CD4-positive, CD25-positive, alpha-beta regulatory T cell (primary cell): Measurements from ENCODE around the gene ASB17. TPM values are rescaled to one million over a fixed set of nuclear protein-coding genes. Genes with fewer than 3 reads are reported as not detected.

Source experiments
- ATAC-seq, 2 donors: fragments of 150-1000 bp; cut with Tn5 transposase; one replicate each; pipeline ENCODE4 v1.10.0; 2021; ENCODE audit warnings: low read depth in 2 of 2, moderate number of reproducible peaks in 2 of 2, moderate library complexity in 1 of 2
- DNase-seq, 3 donors: peaks; one replicate each; pipeline versions ENCODE4 v3.0.0 to v3.0.0-alpha.2; 2012 to 2022; ENCODE audit warnings: mixed read lengths in 1 of 3
- H3K27ac ChIP-seq: one replicate; pipeline ENCODE4 v1.7.0; 2013; ENCODE audit warnings: mild to moderate bottlenecking, low read length; ENCODE audit not compliant: insufficient read depth, poor library complexity, severe bottlenecking
- H3K27me3 ChIP-seq: one replicate; pipeline ENCODE4 v1.7.0; 2013; ENCODE audit warnings: low read length; ENCODE audit not compliant: control insufficient read depth, insufficient read depth
- H3K36me3 ChIP-seq: one replicate; pipeline ENCODE4 v1.7.0; 2013; ENCODE audit warnings: mild to moderate bottlenecking, low read length, moderate library complexity; ENCODE audit not compliant: control insufficient read depth, insufficient read depth
- H3K4me1 ChIP-seq: 2 replicates; pipeline ENCODE4 v1.7.0; 2013; ENCODE audit warnings: mild to moderate bottlenecking, low read length; ENCODE audit not compliant: insufficient read depth, control insufficient read depth, poor library complexity, severe bottlenecking
- H3K4me3 ChIP-seq: one replicate; pipeline ENCODE4 v1.7.0; 2013; ENCODE audit warnings: low read depth, mild to moderate bottlenecking, low read length, moderate library complexity
- H3K9me3 ChIP-seq, 2 experiments: 1 replicate in 1 of 2; 2 replicates in 1 of 2; pipeline ENCODE4 v1.7.0; 2013; ENCODE audit warnings: low read length in 2 of 2, mild to moderate bottlenecking in 1 of 2, moderate library complexity in 1 of 2; ENCODE audit not compliant: control insufficient read depth in 2 of 2
- H3K27ac Mint-ChIP-seq, 3 donors: one replicate each; pipeline ENCODE4 v1.8.0; 2020 to 2022; ENCODE audit warnings: mild to moderate bottlenecking in 3 of 3, mixed read lengths in 3 of 3, moderate library complexity in 2 of 3
- H3K27me3 Mint-ChIP-seq: one replicate; pipeline ENCODE4 v1.8.0; 2022; ENCODE audit warnings: mild to moderate bottlenecking, mixed read lengths
- H3K36me3 Mint-ChIP-seq: one replicate; pipeline ENCODE4 v1.8.0; 2020; ENCODE audit warnings: mixed read lengths
- H3K4me1 Mint-ChIP-seq, 4 donors: one replicate each; pipeline ENCODE4 v1.8.0; 2020 to 2022; ENCODE audit warnings: mixed read lengths in 4 of 4, mild to moderate bottlenecking in 1 of 4
- H3K4me3 Mint-ChIP-seq, 4 donors: one replicate each; pipeline ENCODE4 v1.8.0; 2020 to 2022; ENCODE audit warnings: mild to moderate bottlenecking in 4 of 4, mixed read lengths in 4 of 4, moderate library complexity in 3 of 4
- H3K9me3 Mint-ChIP-seq, 7 donors: one replicate each; pipeline ENCODE4 v1.8.0; 2020 to 2022; ENCODE audit warnings: mixed read lengths in 7 of 7, mild to moderate bottlenecking in 3 of 7, moderate library complexity in 2 of 7
- polyA plus RNA-seq, 4 donors: library from polyadenylated mRNA; unstranded; fragments of 300-500 nt; fragmentation: Illumina TruSeq; gene quantifications; one replicate each; pipeline ENCODE4 v1.2.3, GENCODE V29; 2021
- total RNA-seq: library from RNA; stranded (reverse); gene quantifications from one replicate; pipeline ENCODE4 v1.2.3, GENCODE V29; 2022

ASB17 gene
- total and polyA plus RNA-seq, 5 donors from 2014 or later, result not detected

GRCh38 chr1:75908717-75909152, 23.5 kb downstream of the ASB17 start:
- Mint-ChIP-seq H3K4me1 (no peaks in the 10 kb centered on the region), H3K4me3 (no peak overlapping the region), H3K27ac (no peak overlapping the region), H3K27me3 (peaks cover 13% of the 10 kb centered on the region), H3K9me3 (peaks cover 0 to 20% (median 5%) of the 10 kb centered on the region in 7 donors), H3K36me3 (no peaks in the 10 kb centered on the region)
- Histone ChIP-seq H3K36me3 (no peaks in the 10 kb centered on the region), H3K4me1 (no peaks in the 10 kb centered on the region), H3K27me3 (peaks cover 2% of the 10 kb centered on the region), H3K4me3 (no peak overlapping the region), H3K9me3 (peaks cover 4% of the 10 kb centered on the region in 2 experiments), H3K27ac (no peak overlapping the region)
- ATAC-seq (no peak), DNase-seq (no peak)

- DNase-seq, result no peak
Observed at GRCh38 chr1:75901371-75901770, 30.8 kb downstream of the ASB17 start.

GRCh38 chr1:75884437-75884836, 47.8 kb downstream of the ASB17 start:
- Histone ChIP-seq H3K27ac (no peak overlapping the region), H3K4me3 (no peak overlapping the region), H3K36me3 (no peaks in the 10 kb centered on the region), H3K9me3 (no peaks in the 10 kb centered on the region), H3K4me1 (no peaks in the 10 kb centered on the region), H3K27me3 (no peaks in the 10 kb centered on the region)
- Mint-ChIP-seq H3K27ac (no peak overlapping the region), H3K9me3 (no peaks in the 10 kb centered on the region), H3K4me1 (no peaks in the 10 kb centered on the region), H3K36me3 (no peaks in the 10 kb centered on the region), H3K4me3 (no peak overlapping the region), H3K27me3 (no peaks in the 10 kb centered on the region)
- ATAC-seq (no peak), DNase-seq (no peak)

More at GRCh38 chr1:75901371-75901770, 30.8 kb downstream of the ASB17 start:
- Mint-ChIP-seq H3K36me3 (no peaks in the 10 kb centered on the region), H3K27me3 (no peaks in the 10 kb centered on the region), H3K4me1 (no peaks in the 10 kb centered on the region), H3K4me3 (no peak overlapping the region), H3K27ac (no peak overlapping the region), H3K9me3 (peaks cover 0 to 3% (median 0%) of the 10 kb centered on the region in 7 donors)
- Histone ChIP-seq H3K4me1 (no peaks in the 10 kb centered on the region), H3K4me3 (no peak overlapping the region), H3K27me3 (no peaks in the 10 kb centered on the region), H3K36me3 (no peaks in the 10 kb centered on the region), H3K9me3 (no peaks in the 10 kb centered on the region), H3K27ac (no peak overlapping the region)
- no peak for ATAC-seq

GRCh38 chr1:75879985-75880384, 52.2 kb downstream of the ASB17 start:
- DNase-seq (no peak), ATAC-seq (no peak)
- H3K9me3 ChIP-seq, result no peaks in the 10 kb centered on the region
- H3K27ac ChIP-seq, result no peak overlapping the region
- H3K9me3 Mint-ChIP-seq, result no peaks in the 10 kb centered on the region
- no peaks in the 10 kb centered on the region for H3K27me3 Mint-ChIP-seq
- no peak overlapping the region for H3K4me3 ChIP-seq
- no peaks in the 10 kb centered on the region for H3K4me1 Mint-ChIP-seq
- no peaks in the 10 kb centered on the region for H3K27me3 ChIP-seq
- H3K36me3 Mint-ChIP-seq, result no peaks in the 10 kb centered on the region
- H3K4me1 ChIP-seq, result no peaks in the 10 kb centered on the region
- no peak overlapping the region for H3K4me3 Mint-ChIP-seq
- H3K27ac Mint-ChIP-seq, result no peak overlapping the region
- H3K36me3 ChIP-seq, result no peaks in the 10 kb centered on the region

- no peaks in the 10 kb centered on the region for H3K27me3 ChIP-seq
- Mint-ChIP-seq H3K27ac (no peak overlapping the region), H3K9me3 (peaks cover 0 to 2% (median 0%) of the 10 kb centered on the region in 7 donors), H3K27me3 (no peaks in the 10 kb centered on the region), H3K4me3 (no peak overlapping the region), H3K36me3 (peaks cover 5% of the 10 kb centered on the region), H3K4me1 (no peaks in the 10 kb centered on the region)
- H3K36me3 ChIP-seq, result no peaks in the 10 kb centered on the region
- H3K4me1 ChIP-seq, result no peaks in the 10 kb centered on the region
- no peaks in the 10 kb centered on the region for H3K9me3 ChIP-seq
- ATAC-seq, result no peak
- no peak overlapping the region for H3K4me3 ChIP-seq
- no peak overlapping the region for H3K27ac ChIP-seq
- DNase-seq, result no peak
Observed at GRCh38 chr1:75870951-75871350, 61.3 kb downstream of the ASB17 start.

Other genes starting within 250 kb of the ASB17 start
- 12.6 TPM for gene ACADM, start 207.7 kb downstream of the ASB17 start, total RNA-seq
- 10 to 100 TPM; 37.8 to 56.8 (median 46.3) TPM for gene ACADM, start 207.7 kb downstream of the ASB17 start, polyA plus RNA-seq
- gene RABGGTB, start 146.1 kb downstream of the ASB17 start, total RNA-seq, result 116 TPM
- gene RABGGTB, start 146.1 kb downstream of the ASB17 start, polyA plus RNA-seq, result 10 to 100 TPM in 2 of 4 donors, 1 to 10 TPM in 2; 7.3 to 14.0 (median 10.1) TPM
- 0.22 TPM for gene MSH4, start 135.5 kb downstream of the ASB17 start, total RNA-seq
- not detected for gene MSH4, start 135.5 kb downstream of the ASB17 start, polyA plus RNA-seq
- 1.5 TPM for gene ST6GALNAC3, start 142.3 kb upstream of the ASB17 start, total RNA-seq
- 1 to 10 TPM in 1 of 4 donors, under 1 TPM in 3; 0.03 to 3.4 (median 0.63) TPM for gene ST6GALNAC3, start 142.3 kb upstream of the ASB17 start, polyA plus RNA-seq